ENCODE results near the gene SLC30A10. TPM values are rescaled to one million over a fixed set of nuclear protein-coding genes. Genes with fewer than 3 reads are reported as not detected.

SLC30A10 gene
- total and polyA plus RNA-seq, 10 of the 15 experiments (the other 5 are each of a cell fraction or from before 2014, with no cell fraction given), result not detected

GRCh38 chr1:219924342-219924741 is 4.0 kb downstream of the SLC30A10 start (continued):
- TF ChIP-seq NFXL1 (IDR thresholded peaks at IDR 0.05; ENCODE audit: borderline replicate concordance) (no peak), POLR2A (IDR thresholded peaks at IDR 0.05; ENCODE audit: low read depth, low read length) (no peak), NFYB (IDR thresholded peaks at IDR 0.05; ENCODE audit: insufficient read depth, low read depth, low read length) (no peak)

DNA sequence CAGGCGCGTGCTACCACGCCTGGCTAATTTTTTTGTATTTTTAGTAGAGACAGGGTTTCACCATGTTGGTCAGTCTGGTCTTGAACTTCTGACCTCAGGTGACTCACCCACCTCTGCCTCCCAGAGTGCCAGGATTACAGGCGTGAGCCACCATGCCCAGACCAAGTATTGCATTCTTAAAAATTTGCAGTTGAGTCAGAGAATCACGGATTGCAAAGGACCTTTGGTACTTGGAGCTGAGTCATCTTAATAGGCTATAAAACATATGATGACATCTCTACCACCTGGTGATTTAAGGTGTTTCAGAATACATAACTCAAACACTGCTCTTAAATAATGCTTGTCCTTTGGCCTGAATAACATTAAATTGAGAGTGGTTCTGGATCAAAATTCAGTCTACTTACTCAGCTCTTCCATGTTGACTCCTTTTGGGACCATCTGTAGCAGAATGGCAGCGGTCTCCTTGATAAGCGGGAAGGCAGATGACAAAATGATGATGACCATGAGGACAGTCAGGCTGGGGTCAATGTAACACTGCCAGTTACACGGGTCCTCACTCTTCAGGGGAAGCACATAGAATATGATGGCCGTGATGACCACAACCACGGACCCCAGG is 10.4 kb downstream of the SLC30A10 start:
- ChIA-PET RAD21 (ENCODE audit: unreplicated experiment) (no interaction called here), SMC1A (ENCODE audit: uncharacterized antibody, unreplicated experiment) (no interaction called here), CTCF (no interaction called here), POLR2A (no interaction called here)
- no peak for FAIRE-seq
- intact Hi-C loops (cut with micrococcal nuclease; ENCODE audit: unreplicated experiment), result no loop called here
- no peaks in the 10 kb centered on the region for H3K79me2 ChIP-seq (ENCODE audit: control insufficient read depth, insufficient read depth, low read length)
- H3K27ac ChIP-seq (ENCODE audit: control insufficient read depth, insufficient read depth), result no peak overlapping the region
- H3K4me2 ChIP-seq (ENCODE audit: control insufficient read depth, insufficient read depth), result no peak overlapping the region
- H4K20me1 ChIP-seq (ENCODE audit: control insufficient read depth, insufficient read depth), result no peaks in the 10 kb centered on the region
- H3K36me3 ChIP-seq (ENCODE audit: control insufficient read depth in 2 of 2, insufficient read depth in 2 of 2, low read length in 1 of 2), result no peaks in the 10 kb centered on the region
- H2AFZ ChIP-seq (ENCODE audit: control insufficient read depth, low read depth, low read length), result no peak overlapping the region
- no peaks in the 10 kb centered on the region for H3K4me1 ChIP-seq (ENCODE audit: control insufficient read depth, insufficient read depth, low read length)
- no peak overlapping the region for H3K9ac ChIP-seq (ENCODE audit: control insufficient read depth, insufficient read depth, low read length)
- WGBS (ENCODE audit: insufficient coverage, insufficient replicate concordance, low lambda C conversion rate, missing lambda C conversion rate), result 31% methylated on average over 10 of the region's 10 CpGs
- no TSS peak for BruUV-seq (replicated peaks)
- H3K27me3 ChIP-seq (replicated peaks in 1 of 2; ENCODE audit: control insufficient read depth in 2 of 2, insufficient read depth in 2 of 2, low read length in 1 of 2), result no peaks in the 10 kb centered on the region; a peak in 1 of 4 replicates
- DNase-seq (ENCODE audit: low read depth, low spot score), result no peak
- H3K4me3 ChIP-seq, result no peak overlapping the region
- no peak for ATAC-seq
- H3K9me3 ChIP-seq (replicated peaks; ENCODE audit: control insufficient read depth, insufficient read depth, low read length), result no peaks in the 10 kb centered on the region
- in situ Hi-C loops (cut with MboI), result no loop called here
- TF ChIP-seq RUNX3 (IDR thresholded peaks at IDR 0.05; ENCODE audit: low read length) (no peak), ZBTB33 (IDR thresholded peaks at IDR 0.05) (no peak), IKZF2 (IDR thresholded peaks at IDR 0.05) (no peak), ZNF384 (IDR thresholded peaks at IDR 0.05; ENCODE audit: borderline replicate concordance, low read depth, low read length) (no peak), CHD4 (IDR thresholded peaks at IDR 0.05) (no peak), GABPA (IDR thresholded peaks at IDR 0.05; ENCODE audit: low read depth) (no peak), RCOR1 (conservative IDR thresholded peaks at IDR 0.05; ENCODE audit: low read depth, low read length) (no peak), MYC (IDR thresholded peaks at IDR 0.05; ENCODE audit: insufficient read depth, insufficient read length, insufficient replicate concordance, low read length, severe bottlenecking) (no peak), HDAC6 (IDR thresholded peaks at IDR 0.05; ENCODE audit: unreplicated experiment) (no peak), ZNF687 (IDR thresholded peaks at IDR 0.05) (no peak)
- TF ChIP-seq, protein P1, sequence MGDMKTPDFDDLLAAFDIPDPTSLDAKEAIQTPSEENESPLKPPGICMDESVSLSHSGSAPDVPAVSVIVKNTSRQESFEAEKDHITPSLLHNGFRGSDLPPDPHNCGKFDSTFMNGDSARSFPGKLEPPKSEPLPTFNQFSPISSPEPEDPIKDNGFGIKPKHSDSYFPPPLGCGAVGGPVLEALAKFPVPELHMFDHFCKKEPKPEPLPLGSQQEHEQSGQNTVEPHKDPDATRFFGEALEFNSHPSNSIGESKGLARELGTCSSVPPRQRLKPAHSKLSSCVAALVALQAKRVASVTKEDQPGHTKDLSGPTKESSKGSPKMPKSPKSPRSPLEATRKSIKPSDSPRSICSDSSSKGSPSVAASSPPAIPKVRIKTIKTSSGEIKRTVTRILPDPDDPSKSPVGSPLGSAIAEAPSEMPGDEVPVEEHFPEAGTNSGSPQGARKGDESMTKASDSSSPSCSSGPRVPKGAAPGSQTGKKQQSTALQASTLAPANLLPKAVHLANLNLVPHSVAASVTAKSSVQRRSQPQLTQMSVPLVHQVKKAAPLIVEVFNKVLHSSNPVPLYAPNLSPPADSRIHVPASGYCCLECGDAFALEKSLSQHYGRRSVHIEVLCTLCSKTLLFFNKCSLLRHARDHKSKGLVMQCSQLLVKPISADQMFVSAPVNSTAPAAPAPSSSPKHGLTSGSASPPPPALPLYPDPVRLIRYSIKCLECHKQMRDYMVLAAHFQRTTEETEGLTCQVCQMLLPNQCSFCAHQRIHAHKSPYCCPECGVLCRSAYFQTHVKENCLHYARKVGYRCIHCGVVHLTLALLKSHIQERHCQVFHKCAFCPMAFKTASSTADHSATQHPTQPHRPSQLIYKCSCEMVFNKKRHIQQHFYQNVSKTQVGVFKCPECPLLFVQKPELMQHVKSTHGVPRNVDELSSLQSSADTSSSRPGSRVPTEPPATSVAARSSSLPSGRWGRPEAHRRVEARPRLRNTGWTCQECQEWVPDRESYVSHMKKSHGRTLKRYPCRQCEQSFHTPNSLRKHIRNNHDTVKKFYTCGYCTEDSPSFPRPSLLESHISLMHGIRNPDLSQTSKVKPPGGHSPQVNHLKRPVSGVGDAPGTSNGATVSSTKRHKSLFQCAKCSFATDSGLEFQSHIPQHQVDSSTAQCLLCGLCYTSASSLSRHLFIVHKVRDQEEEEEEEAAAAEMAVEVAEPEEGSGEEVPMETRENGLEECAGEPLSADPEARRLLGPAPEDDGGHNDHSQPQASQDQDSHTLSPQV (IDR thresholded peaks at IDR 0.05), result no peak
